Activated naive CD8-positive, alpha-beta T cell (primary cell): ENCODE data around the gene FARSB.
"Not testable (repeated sequence)": the region's sequence is repeated elsewhere in the genome, so short reads cannot be mapped to it uniquely, and the experiment has no call there.

Source experiments
- H3K27ac Mint-ChIP-seq: one replicate; pipeline ENCODE4 v1.8.0; 2021; ENCODE audit warnings: mixed read lengths
- H3K27me3 Mint-ChIP-seq: one replicate; pipeline ENCODE4 v1.8.0; 2021; ENCODE audit warnings: mixed read lengths
- H3K36me3 Mint-ChIP-seq: one replicate; pipeline ENCODE4 v1.8.0; 2021; ENCODE audit warnings: mixed read lengths
- H3K4me1 Mint-ChIP-seq: one replicate; pipeline ENCODE4 v1.8.0; 2021; ENCODE audit warnings: low read depth, mixed read lengths
- H3K4me3 Mint-ChIP-seq: one replicate; pipeline ENCODE4 v1.8.0; 2021; ENCODE audit warnings: mild to moderate bottlenecking, mixed read lengths
- H3K9me3 Mint-ChIP-seq: one replicate; pipeline ENCODE4 v1.8.0; 2021; ENCODE audit warnings: low read depth, mixed read lengths

The FARSB gene

GRCh38 chr2:222655787-222656525, at the start of gene FARSB:
FARSB (minus strand) TSS chr2:222656092; CDS start chr2:222656073, 19 bp downstream.
- H3K9me3 Mint-ChIP-seq = no peaks in the 10 kb centered on the region
- H3K36me3 Mint-ChIP-seq = peaks cover 7% of the 10 kb centered on the region
- peak within 1 kb of the TSS; percentile 100 for H3K27ac Mint-ChIP-seq
- peak within 1 kb of the TSS; percentile 93 for H3K4me3 Mint-ChIP-seq
- H3K27me3 Mint-ChIP-seq = no peaks in the 10 kb centered on the region
- peaks cover 43% of the 10 kb centered on the region for H3K4me1 Mint-ChIP-seq

- Mint-ChIP-seq H3K9me3 (no peaks in the 10 kb centered on the region), H3K4me1 (peaks cover 20% of the 10 kb centered on the region), H3K36me3 (no peaks in the 10 kb centered on the region), H3K27ac (no peak overlapping the region), H3K4me3 (no peak overlapping the region), H3K27me3 (peaks cover 9% of the 10 kb centered on the region)
Measured at GRCh38 chr2:222703886-222704285, 48.0 kb upstream of the FARSB start.

- Mint-ChIP-seq H3K4me3 (no peak overlapping the region), H3K9me3 (no peaks in the 10 kb centered on the region), H3K36me3 (no peaks in the 10 kb centered on the region), H3K27me3 (peaks cover 13% of the 10 kb centered on the region), H3K4me1 (peaks cover 20% of the 10 kb centered on the region), H3K27ac (no peak overlapping the region)
Measured at GRCh38 chr2:222703091-222703490, 47.2 kb upstream of the FARSB start.

- peaks cover 14% of the 10 kb centered on the region for H3K27me3 Mint-ChIP-seq
- H3K4me1 Mint-ChIP-seq = peaks cover 20% of the 10 kb centered on the region
- H3K27ac Mint-ChIP-seq = no peak overlapping the region
- H3K4me3 Mint-ChIP-seq = peak overlapping the region; percentile 61
- H3K36me3 Mint-ChIP-seq = no peaks in the 10 kb centered on the region
- H3K9me3 Mint-ChIP-seq = no peaks in the 10 kb centered on the region
Measured at GRCh38 chr2:222701721-222702131, 45.8 kb upstream of the FARSB start.

- Mint-ChIP-seq H3K9me3 (no peaks in the 10 kb centered on the region), H3K4me3 (peak overlapping the region; percentile 56), H3K36me3 (no peaks in the 10 kb centered on the region), H3K27ac (no peak overlapping the region), H3K27me3 (peaks cover 14% of the 10 kb centered on the region), H3K4me1 (peaks cover 20% of the 10 kb centered on the region)
Measured at GRCh38 chr2:222701233-222701632, 45.3 kb upstream of the FARSB start.

GRCh38 chr2:222698276-222698675, 42.4 kb upstream of the FARSB start:
- no peaks in the 10 kb centered on the region for H3K9me3 Mint-ChIP-seq
- peaks cover 23% of the 10 kb centered on the region for H3K4me1 Mint-ChIP-seq

GRCh38 chr2:222693837-222694236, 37.9 kb upstream of the FARSB start:
- Mint-ChIP-seq H3K36me3 (no peaks in the 10 kb centered on the region), H3K27ac (no peak overlapping the region), H3K27me3 (peaks cover 8% of the 10 kb centered on the region), H3K9me3 (no peaks in the 10 kb centered on the region), H3K4me3 (no peak overlapping the region), H3K4me1 (peaks cover 8% of the 10 kb centered on the region)

More at GRCh38 chr2:222698276-222698675, 42.4 kb upstream of the FARSB start:
- Mint-ChIP-seq H3K27ac (no peak overlapping the region), H3K4me3 (no peak overlapping the region), H3K27me3 (peaks cover 11% of the 10 kb centered on the region), H3K36me3 (no peaks in the 10 kb centered on the region)

GRCh38 chr2:222693413-222693812, 37.5 kb upstream of the FARSB start:
- H3K36me3 Mint-ChIP-seq, H3K9me3 Mint-ChIP-seq, H3K4me3 Mint-ChIP-seq, H3K4me1 Mint-ChIP-seq, H3K27ac Mint-ChIP-seq, H3K27me3 Mint-ChIP-seq: not testable (repeated sequence)

GRCh38 chr2:222690564-222691200, 34.8 kb upstream of the FARSB start:
- H3K4me1 Mint-ChIP-seq = peaks cover 10% of the 10 kb centered on the region
- H3K9me3 Mint-ChIP-seq = no peaks in the 10 kb centered on the region
- no peak overlapping the region for H3K4me3 Mint-ChIP-seq
- H3K36me3 Mint-ChIP-seq = no peaks in the 10 kb centered on the region
- no peak overlapping the region for H3K27ac Mint-ChIP-seq
- H3K27me3 Mint-ChIP-seq = peaks cover 1% of the 10 kb centered on the region

- peaks cover 7% of the 10 kb centered on the region for H3K4me1 Mint-ChIP-seq
- H3K27me3 Mint-ChIP-seq = peaks cover 1% of the 10 kb centered on the region
- H3K36me3 Mint-ChIP-seq = no peaks in the 10 kb centered on the region
- H3K4me3 Mint-ChIP-seq = no peak overlapping the region
- no peaks in the 10 kb centered on the region for H3K9me3 Mint-ChIP-seq
- H3K27ac Mint-ChIP-seq = no peak overlapping the region
Measured at GRCh38 chr2:222689322-222689721, 33.4 kb upstream of the FARSB start.

GRCh38 chr2:222688917-222689316, 33.0 kb upstream of the FARSB start:
- H3K9me3 Mint-ChIP-seq = no peaks in the 10 kb centered on the region
- peaks cover 7% of the 10 kb centered on the region for H3K4me1 Mint-ChIP-seq
- no peak overlapping the region for H3K27ac Mint-ChIP-seq

GRCh38 chr2:222686086-222686750, 30.3 kb upstream of the FARSB start:
- Mint-ChIP-seq H3K9me3 (no peaks in the 10 kb centered on the region), H3K27me3 (peaks cover 3% of the 10 kb centered on the region), H3K36me3 (no peaks in the 10 kb centered on the region), H3K4me3 (no peak overlapping the region), H3K4me1 (peaks cover 7% of the 10 kb centered on the region), H3K27ac (no peak overlapping the region)

More at GRCh38 chr2:222688917-222689316, 33.0 kb upstream of the FARSB start:
- Mint-ChIP-seq H3K36me3 (no peaks in the 10 kb centered on the region), H3K4me3 (no peak overlapping the region), H3K27me3 (peaks cover 1% of the 10 kb centered on the region)

GRCh38 chr2:222683805-222684204, 27.9 kb upstream of the FARSB start:
- Mint-ChIP-seq H3K27me3 (peaks cover 14% of the 10 kb centered on the region), H3K27ac (no peak overlapping the region), H3K4me1 (peaks cover 2% of the 10 kb centered on the region), H3K4me3 (no peak overlapping the region), H3K9me3 (no peaks in the 10 kb centered on the region), H3K36me3 (no peaks in the 10 kb centered on the region)

- H3K9me3 Mint-ChIP-seq = no peaks in the 10 kb centered on the region
- no peaks in the 10 kb centered on the region for H3K36me3 Mint-ChIP-seq
- no peaks in the 10 kb centered on the region for H3K4me1 Mint-ChIP-seq
- H3K4me3 Mint-ChIP-seq = no peak overlapping the region
- H3K27me3 Mint-ChIP-seq = peaks cover 33% of the 10 kb centered on the region
- no peak overlapping the region for H3K27ac Mint-ChIP-seq
Measured at GRCh38 chr2:222677981-222678380, 22.1 kb upstream of the FARSB start.

- H3K27me3 Mint-ChIP-seq = peaks cover 44% of the 10 kb centered on the region
- H3K4me1 Mint-ChIP-seq = peaks cover 8% of the 10 kb centered on the region
- no peak overlapping the region for H3K4me3 Mint-ChIP-seq
- H3K36me3 Mint-ChIP-seq = peaks cover 2% of the 10 kb centered on the region
- no peaks in the 10 kb centered on the region for H3K9me3 Mint-ChIP-seq
- H3K27ac Mint-ChIP-seq = no peak overlapping the region
Measured at GRCh38 chr2:222673883-222674282, 18.0 kb upstream of the FARSB start.
